ENCODE data around the gene RSF1. TPM values are rescaled to one million over a fixed set of nuclear protein-coding genes. Genes with fewer than 3 reads are reported as not detected.
"Not testable (repeated sequence)": the region's sequence is repeated elsewhere in the genome, so short reads cannot be mapped to it uniquely, and the experiment has no call there.

RSF1 gene
- total and polyA plus RNA-seq, 3 experiments from 2014 or later = 51.2 to 57.0 (median 54.2) TPM

DNA sequence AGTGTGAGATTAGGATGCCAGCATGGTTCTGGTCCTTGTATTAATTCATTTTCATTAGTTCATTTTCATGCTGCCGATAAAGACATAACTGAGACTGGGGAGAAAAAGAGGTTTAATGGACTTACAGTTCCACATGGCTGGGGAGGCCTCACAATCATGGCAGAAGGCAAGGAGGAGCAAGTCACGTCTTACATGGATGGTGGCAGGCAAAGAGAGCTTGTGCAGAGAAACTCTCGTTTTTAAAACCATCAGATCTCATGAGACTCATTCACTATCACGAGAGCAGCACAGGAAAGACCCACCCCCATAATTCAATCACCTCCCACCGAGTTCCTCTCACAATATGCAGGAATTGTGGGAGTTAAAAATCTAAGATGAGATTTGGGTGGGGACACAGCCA is 23.2 kb upstream of the RSF1 start:
- H3K9me3 ChIP-seq (ENCODE audit: low read length); H3K4me3 Mint-ChIP-seq; H3K27me3 ChIP-seq (ENCODE audit: insufficient read depth, low read length, poor library complexity, severe bottlenecking); H3K4me3 ChIP-seq (ENCODE audit: low read length); H3K4me1 ChIP-seq (ENCODE audit: insufficient read depth, low read length); H3K27me3 Mint-ChIP-seq; POLR2A ChIA-PET; H3K27ac Mint-ChIP-seq; H3K36me3 ChIP-seq (ENCODE audit: insufficient read depth, low read length); H3K4me1 Mint-ChIP-seq; H3K27ac ChIP-seq (ENCODE audit: low read depth, low read length); DNase-seq: not testable (repeated sequence)
- peaks cover 13 to 19% (median 16%) of the 10 kb centered on the region in 5 donors for H3K9me3 Mint-ChIP-seq
- CTCF ChIA-PET = interaction anchor here (0.6 kb wide), 1 partner anchor 192 kb away, joined by 3 read pairs; no protein-coding TSS in a partner anchor
- peaks cover 26 to 64% (median 46%) of the 10 kb centered on the region in 3 donors for H3K36me3 Mint-ChIP-seq

DNA sequence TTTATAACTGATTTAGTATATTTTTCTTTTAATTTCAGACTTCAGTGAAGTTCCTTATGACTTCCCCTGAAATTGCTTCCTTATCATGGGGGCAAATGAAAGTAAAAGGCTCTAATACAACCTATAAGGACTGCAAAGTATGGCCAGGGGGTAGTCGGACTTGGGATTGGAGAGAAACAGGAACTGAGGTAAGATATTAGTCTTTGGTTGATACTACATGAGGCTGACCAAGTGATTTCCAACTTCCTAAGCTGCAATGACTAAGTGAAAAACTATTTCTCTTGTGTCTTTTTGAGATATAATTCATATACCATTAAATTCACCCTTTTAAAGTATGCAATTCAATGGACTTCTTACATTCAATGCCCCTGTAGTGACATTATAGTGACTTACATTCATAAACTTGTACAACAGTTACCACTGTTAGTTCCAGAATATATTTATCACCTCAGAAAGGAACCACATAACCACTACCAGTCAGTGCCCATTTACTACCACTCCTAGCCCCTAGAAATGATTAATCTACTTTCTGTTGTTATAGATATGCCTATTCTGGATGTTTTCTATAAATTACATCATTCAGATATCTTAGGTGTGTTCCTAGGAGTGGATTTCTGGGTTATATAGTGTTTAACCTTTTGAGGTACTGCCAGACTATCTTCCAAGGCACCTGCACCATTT is 22.1 kb upstream of the RSF1 start:
- H3K4me1 Mint-ChIP-seq = no peaks in the 10 kb centered on the region
- DNase-seq = no peak
- ChIA-PET POLR2A (no interaction called here), CTCF (no interaction called here)
- H3K9me3 Mint-ChIP-seq = peaks cover 13 to 19% (median 16%) of the 10 kb centered on the region in 5 donors
- H3K36me3 Mint-ChIP-seq = peaks cover 24 to 61% (median 40%) of the 10 kb centered on the region in 3 donors
- no peaks in the 10 kb centered on the region for H3K27me3 Mint-ChIP-seq
- no peaks in the 10 kb centered on the region for H3K4me1 ChIP-seq (ENCODE audit: insufficient read depth, low read length)
- no peak overlapping the region for H3K27ac Mint-ChIP-seq
- H3K27me3 ChIP-seq (ENCODE audit: insufficient read depth, low read length, poor library complexity, severe bottlenecking) = no peaks in the 10 kb centered on the region
- no peak overlapping the region for H3K4me3 Mint-ChIP-seq
- no peak overlapping the region for H3K27ac ChIP-seq (ENCODE audit: low read depth, low read length)
- H3K4me3 ChIP-seq (ENCODE audit: low read length) = no peak overlapping the region
- no peaks in the 10 kb centered on the region for H3K9me3 ChIP-seq (ENCODE audit: low read length)
- no peaks in the 10 kb centered on the region for H3K36me3 ChIP-seq (ENCODE audit: insufficient read depth, low read length)

DNA sequence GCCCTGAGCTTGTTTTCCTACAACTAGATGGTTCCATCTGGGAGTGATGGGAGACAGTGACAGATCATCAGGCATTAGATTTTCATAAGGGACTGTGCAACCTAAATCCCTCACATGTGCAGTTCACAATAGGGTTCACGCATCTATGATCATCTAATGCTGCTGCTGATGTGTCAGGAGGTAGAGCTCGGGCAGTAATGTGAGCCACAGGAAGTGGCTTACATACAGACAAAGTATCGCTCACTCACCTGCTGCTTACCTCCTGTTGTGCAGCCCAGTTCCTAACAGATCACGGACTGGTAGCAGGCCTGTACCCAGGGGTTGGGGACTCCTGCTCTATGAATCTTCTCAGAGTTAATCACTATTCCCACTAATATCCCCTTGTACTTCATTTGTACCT is 12.8 kb upstream of the RSF1 start:
- H3K36me3 ChIP-seq (ENCODE audit: insufficient read depth, low read length) = no peaks in the 10 kb centered on the region
- H3K27me3 ChIP-seq (ENCODE audit: insufficient read depth, low read length, poor library complexity, severe bottlenecking) = no peaks in the 10 kb centered on the region
- Mint-ChIP-seq H3K4me3 (no peak overlapping the region), H3K9me3 (no peaks in the 10 kb centered on the region), H3K27me3 (no peaks in the 10 kb centered on the region), H3K27ac (peak overlapping the region in 1 of 8 donors; percentile 82), H3K4me1 (peaks cover 5 to 9% (median 6%) of the 10 kb centered on the region in 3 donors), H3K36me3 (peaks cover 0 to 3% (median 3%) of the 10 kb centered on the region in 3 donors)
- no peaks in the 10 kb centered on the region for H3K9me3 ChIP-seq (ENCODE audit: low read length)
- H3K4me1 ChIP-seq (ENCODE audit: insufficient read depth, low read length) = no peaks in the 10 kb centered on the region
- H3K27ac ChIP-seq (ENCODE audit: low read depth, low read length) = no peak overlapping the region
- ChIA-PET CTCF (no interaction called here), POLR2A (no interaction called here)
- no peak for DNase-seq
- H3K4me3 ChIP-seq (ENCODE audit: low read length) = no peak overlapping the region

DNA sequence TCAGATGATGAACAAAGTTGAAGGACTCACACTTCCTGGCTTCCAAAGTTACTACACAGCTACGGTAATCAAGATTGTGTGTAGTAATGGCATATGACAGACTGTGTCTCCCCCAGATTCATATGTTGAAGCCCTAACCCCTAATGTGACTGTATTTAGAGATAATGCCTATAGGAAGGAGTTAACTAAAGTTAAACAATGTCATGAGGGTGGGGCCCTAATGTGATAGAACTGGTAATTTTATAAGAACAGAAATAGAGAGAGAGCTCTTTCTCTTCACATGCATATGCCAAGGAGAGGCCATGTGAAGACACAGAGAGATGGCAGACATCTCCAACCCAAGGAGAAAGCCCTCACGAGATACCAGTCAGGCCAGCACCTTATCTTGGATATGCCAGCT is 8.4 kb upstream of the RSF1 start:
- H3K4me1 ChIP-seq (ENCODE audit: insufficient read depth, low read length) = no peaks in the 10 kb centered on the region
- Mint-ChIP-seq H3K4me3 (peak overlapping the region in 1 of 7 donors; percentile 18), H3K27ac (no peak overlapping the region), H3K27me3 (no peaks in the 10 kb centered on the region), H3K36me3 (peaks cover 0 to 3% (median 3%) of the 10 kb centered on the region in 3 donors), H3K4me1 (peaks cover 5 to 8% (median 6%) of the 10 kb centered on the region in 3 donors), H3K9me3 (no peaks in the 10 kb centered on the region)
- ChIA-PET POLR2A (no interaction called here), CTCF (no interaction called here)
- DNase-seq = no peak
- H3K27ac ChIP-seq (ENCODE audit: low read depth, low read length) = no peak overlapping the region
- no peak overlapping the region for H3K4me3 ChIP-seq (ENCODE audit: low read length)
- no peaks in the 10 kb centered on the region for H3K9me3 ChIP-seq (ENCODE audit: low read length)
- H3K27me3 ChIP-seq (ENCODE audit: insufficient read depth, low read length, poor library complexity, severe bottlenecking) = no peaks in the 10 kb centered on the region
- H3K36me3 ChIP-seq (ENCODE audit: insufficient read depth, low read length) = no peaks in the 10 kb centered on the region

DNA sequence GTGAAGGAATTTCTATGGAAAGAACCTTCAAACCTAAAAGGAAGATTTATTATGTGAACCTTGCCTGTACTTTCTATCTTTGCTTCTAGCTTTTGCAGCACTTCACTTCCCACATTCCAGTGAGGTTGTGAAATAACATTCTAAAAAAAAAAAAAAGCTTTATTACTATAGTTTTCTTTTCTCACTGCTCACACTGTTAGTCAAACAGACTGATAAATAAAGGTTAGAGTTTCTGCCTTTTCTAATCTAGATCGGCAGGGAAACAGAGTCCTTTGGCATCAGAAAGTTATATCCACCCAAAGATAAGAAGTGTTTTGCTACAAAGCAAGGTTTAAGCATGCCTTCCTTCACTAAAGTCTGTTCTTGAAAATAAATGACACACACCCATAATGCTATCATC is 3.3 kb upstream of the RSF1 start:
- peak overlapping the region in 1 of 7 donors; percentile 16 for H3K4me3 Mint-ChIP-seq
- Histone ChIP-seq H3K27me3 (ENCODE audit: insufficient read depth, low read length, poor library complexity, severe bottlenecking) (no peaks in the 10 kb centered on the region), H3K4me1 (ENCODE audit: insufficient read depth, low read length) (peaks cover 14% of the 10 kb centered on the region), H3K9me3 (ENCODE audit: low read length) (no peaks in the 10 kb centered on the region), H3K36me3 (ENCODE audit: insufficient read depth, low read length) (no peaks in the 10 kb centered on the region), H3K27ac (ENCODE audit: low read depth, low read length) (no peak overlapping the region), H3K4me3 (ENCODE audit: low read length) (no peak overlapping the region)
- DNase-seq = no peak
- H3K36me3 Mint-ChIP-seq = peaks cover 0 to 19% (median 0%) of the 10 kb centered on the region in 3 donors
- CTCF ChIA-PET = no interaction called here
- H3K4me1 Mint-ChIP-seq = peaks cover 15 to 17% (median 16%) of the 10 kb centered on the region in 3 donors
- H3K9me3 Mint-ChIP-seq = no peaks in the 10 kb centered on the region
- no peak overlapping the region for H3K27ac Mint-ChIP-seq
- POLR2A ChIA-PET = no interaction called here
- H3K27me3 Mint-ChIP-seq = no peaks in the 10 kb centered on the region

DNA sequence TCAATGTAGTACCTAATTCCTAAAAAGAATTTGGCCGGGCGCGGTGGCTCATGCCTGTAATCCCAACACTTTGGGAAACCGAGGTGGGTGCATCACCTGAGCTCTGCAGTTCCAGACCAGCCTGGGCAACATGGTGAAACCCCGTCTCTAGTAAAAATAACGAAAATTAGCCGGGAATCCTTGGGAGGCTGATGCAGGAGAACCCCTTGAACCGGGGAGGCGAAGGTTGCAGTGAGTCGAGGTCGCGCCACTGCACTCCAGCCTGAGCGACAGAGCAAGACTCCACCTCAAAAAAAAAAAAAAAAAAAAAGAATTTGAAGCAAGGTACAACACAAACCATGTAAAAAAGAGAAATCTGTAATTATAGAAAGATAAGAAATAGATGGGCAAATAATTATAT is 1.6 kb upstream of the RSF1 start:
- DNase-seq; H3K27me3 Mint-ChIP-seq; H3K27ac ChIP-seq (ENCODE audit: low read depth, low read length); H3K36me3 ChIP-seq (ENCODE audit: insufficient read depth, low read length); H3K4me3 ChIP-seq (ENCODE audit: low read length); H3K27me3 ChIP-seq (ENCODE audit: insufficient read depth, low read length, poor library complexity, severe bottlenecking); H3K9me3 ChIP-seq (ENCODE audit: low read length); H3K27ac Mint-ChIP-seq; H3K9me3 Mint-ChIP-seq; CTCF ChIA-PET: not testable (repeated sequence)
- POLR2A ChIA-PET = interaction anchor here (2.5 kb wide), 1 partner anchor 173 kb away, joined by 12 read pairs; the partner anchor contains the start of gene INTS4
- H3K4me1 ChIP-seq (ENCODE audit: insufficient read depth, low read length) = peaks cover 31% of the 10 kb centered on the region
- H3K36me3 Mint-ChIP-seq = peaks cover 0 to 20% (median 0%) of the 10 kb centered on the region in 3 donors
- H3K4me1 Mint-ChIP-seq = peaks cover 26 to 31% (median 30%) of the 10 kb centered on the region in 3 donors
- H3K4me3 Mint-ChIP-seq = peak overlapping the region in 1 of 7 donors; percentile 2

DNA sequence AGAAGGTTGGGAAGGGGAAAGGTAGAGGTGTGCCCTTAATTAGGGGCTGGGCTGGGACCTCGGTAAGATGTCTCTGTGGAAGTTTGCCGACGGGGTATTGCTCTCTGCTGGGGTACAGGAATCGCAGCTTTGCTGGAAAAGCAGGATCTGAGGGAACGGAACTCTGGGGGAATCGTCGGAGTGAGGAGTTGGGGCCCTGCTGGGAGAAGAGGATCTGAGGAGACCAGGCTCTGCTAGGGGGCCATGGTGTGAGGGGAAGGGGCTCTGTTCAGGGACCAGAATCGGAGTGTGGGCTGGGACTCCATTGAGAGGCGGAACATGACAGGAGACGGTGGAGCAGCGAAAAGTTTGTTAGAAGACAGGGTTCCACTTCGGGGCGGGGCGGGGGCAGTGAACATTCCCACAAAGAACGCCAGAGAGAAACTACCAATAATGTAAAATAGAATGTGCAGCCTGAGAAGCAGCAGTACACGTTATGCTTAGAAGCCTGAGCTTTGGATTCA is 878 bp upstream of the RSF1 start:
- Mint-ChIP-seq H3K4me3 (peak overlapping the region; percentile 93 to 100 (median 99)), H3K36me3 (peaks cover 0 to 22% (median 0%) of the 10 kb centered on the region in 3 donors), H3K4me1 (peaks cover 33 to 38% (median 37%) of the 10 kb centered on the region in 3 donors), H3K9me3 (no peaks in the 10 kb centered on the region), H3K27ac (peak overlapping the region; percentile 43 to 95 (median 90)), H3K27me3 (no peaks in the 10 kb centered on the region)
- peaks cover 34% of the 10 kb centered on the region for H3K4me1 ChIP-seq (ENCODE audit: insufficient read depth, low read length)
- H3K27me3 ChIP-seq (ENCODE audit: insufficient read depth, low read length, poor library complexity, severe bottlenecking) = no peaks in the 10 kb centered on the region
- H3K4me3 ChIP-seq (ENCODE audit: low read length) = peak overlapping the region; percentile 91
- no peaks in the 10 kb centered on the region for H3K36me3 ChIP-seq (ENCODE audit: insufficient read depth, low read length)
- H3K27ac ChIP-seq (ENCODE audit: low read depth, low read length) = peak overlapping the region; percentile 52
- POLR2A ChIA-PET = interaction anchor here (0.6 to 2.5 kb wide), 2 partner anchors 173 to 319 kb away, joined by 3 to 12 read pairs; partner anchors contain the start of gene INTS4
- DNase-seq = peak in 1 of 5 donors; percentile 1
- CTCF ChIA-PET = no interaction called here
- no peaks in the 10 kb centered on the region for H3K9me3 ChIP-seq (ENCODE audit: low read length)

DNA sequence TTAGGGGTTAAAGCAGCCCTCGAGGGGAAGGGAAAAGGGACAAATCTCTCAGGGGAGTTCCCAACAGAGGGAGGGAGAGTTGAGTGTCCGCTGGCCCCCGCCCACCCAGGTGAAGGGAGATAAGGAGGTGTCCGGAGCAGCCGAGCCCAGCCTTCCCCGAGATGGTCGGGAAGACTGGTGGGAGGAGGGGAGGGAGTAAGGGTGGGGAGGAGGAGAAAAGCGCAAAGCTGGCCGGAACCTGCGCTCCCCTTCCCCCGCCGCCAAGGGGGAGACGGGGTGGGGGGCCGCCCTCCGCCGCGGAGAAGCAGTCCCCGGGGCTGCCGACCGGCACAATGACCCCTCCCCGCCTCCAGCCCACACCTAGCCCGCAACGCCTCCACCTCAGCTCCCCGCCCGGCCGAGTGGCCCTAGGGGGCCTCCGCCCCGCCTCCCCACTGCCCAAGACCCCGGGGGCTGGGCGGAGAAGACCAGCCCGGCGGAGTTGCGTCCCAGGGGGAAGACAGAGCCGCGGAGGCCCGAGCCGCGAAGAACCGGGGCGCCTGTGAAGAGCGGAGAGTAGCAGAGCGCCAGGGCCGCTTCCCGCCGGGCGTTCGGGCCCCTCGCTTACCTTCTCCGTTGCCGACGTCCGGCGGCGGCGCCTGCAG is 479 bp downstream of the RSF1 start:
- H3K4me3 ChIP-seq (ENCODE audit: low read length) = peak overlapping the region; percentile 91
- H3K27ac ChIP-seq (ENCODE audit: low read depth, low read length) = peak overlapping the region; percentile 77
- peaks cover 0 to 23% (median 0%) of the 10 kb centered on the region in 3 donors for H3K36me3 Mint-ChIP-seq
- H3K9me3 ChIP-seq (ENCODE audit: low read length) = no peaks in the 10 kb centered on the region
- peak in 3 of 5 donors; percentile 14 to 58 (median 24) for DNase-seq
- POLR2A ChIA-PET = interaction anchor here (2.5 kb wide), 1 partner anchor 175 kb away, joined by 12 read pairs; the partner anchor contains the start of gene INTS4
- peaks cover 41% of the 10 kb centered on the region for H3K4me1 ChIP-seq (ENCODE audit: insufficient read depth, low read length)
- no peaks in the 10 kb centered on the region for H3K27me3 ChIP-seq (ENCODE audit: insufficient read depth, low read length, poor library complexity, severe bottlenecking)
- peak overlapping the region; percentile 89 to 99 (median 96) for H3K27ac Mint-ChIP-seq
- H3K36me3 ChIP-seq (ENCODE audit: insufficient read depth, low read length) = no peaks in the 10 kb centered on the region
- peak overlapping the region; percentile 93 to 100 (median 99) for H3K4me3 Mint-ChIP-seq
- CTCF ChIA-PET = interaction anchor here (0.8 to 1.4 kb wide), 3 partner anchors 30 to 175 kb away, joined by 3 to 6 read pairs (median 4); partner anchors contain the start of gene INTS4
- H3K27me3 Mint-ChIP-seq = no peaks in the 10 kb centered on the region
- peaks cover 42 to 51% (median 50%) of the 10 kb centered on the region in 3 donors for H3K4me1 Mint-ChIP-seq
- peaks cover 0 to under 1% (median 0%) of the 10 kb centered on the region in 5 donors for H3K9me3 Mint-ChIP-seq
